Nephron progenitor cell (in vitro differentiated cells): ENCODE measurements around the gene IL13RA1.
"Not testable (repeated sequence)": the region's sequence is repeated elsewhere in the genome, so short reads cannot be mapped to it uniquely, and the experiment has no call there.

Source experiments
- DNase-seq: peaks from one replicate; pipeline ENCODE4 v3.0.0; 2021
- H3K27ac Mint-ChIP-seq: 2 replicates; pipeline ENCODE4 v1.8.0; 2021; ENCODE audit warnings: mild to moderate bottlenecking, moderate library complexity, mixed read lengths
- H3K27me3 Mint-ChIP-seq: 2 replicates; pipeline ENCODE4 v1.8.0; 2021; ENCODE audit warnings: mild to moderate bottlenecking, low read depth, mixed read lengths; ENCODE audit not compliant: poor library complexity
- H3K36me3 Mint-ChIP-seq: 2 replicates; pipeline ENCODE4 v1.8.0; 2021; ENCODE audit warnings: low read depth, mixed read lengths
- H3K4me1 Mint-ChIP-seq: 2 replicates; pipeline ENCODE4 v1.8.0; 2021; ENCODE audit warnings: mixed read lengths
- H3K4me3 Mint-ChIP-seq: 2 replicates; pipeline ENCODE4 v1.8.0; 2021; ENCODE audit warnings: mild to moderate bottlenecking, moderate library complexity, mixed read lengths
- H3K9me3 Mint-ChIP-seq: 2 replicates; pipeline ENCODE4 v1.8.0; 2021; ENCODE audit warnings: mild to moderate bottlenecking, moderate library complexity, mixed read lengths
- TF ChIP-seq, protein P1 (sequence below): fragments of 200-600 bp; sonication (generic); IDR thresholded peaks from 2 replicates; pipeline ENCODE4 v1.5.0; 2021; ENCODE audit warnings: antibody characterized with exemption

Gene IL13RA1

DNA sequence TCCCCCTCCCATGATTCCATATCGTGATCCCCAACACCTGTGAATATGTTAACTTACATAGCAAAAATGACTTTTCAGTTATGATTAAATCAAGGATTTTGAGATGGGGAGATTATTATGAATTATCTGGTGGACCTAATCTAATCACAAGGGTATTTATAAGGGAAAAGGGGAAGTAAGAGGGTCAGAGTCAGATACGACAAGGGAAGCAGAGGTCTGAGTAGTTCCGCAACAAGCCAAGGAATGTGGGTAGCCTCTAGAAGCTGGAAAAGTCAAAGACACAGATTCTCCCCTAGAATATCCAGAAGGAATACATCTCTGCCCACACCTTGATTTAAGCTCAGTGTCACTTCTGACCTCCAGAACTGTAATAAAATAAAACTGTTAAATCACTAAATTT is 1.0 kb upstream of the IL13RA1 start:
- no peak for DNase-seq
- Mint-ChIP-seq H3K9me3 (peaks cover 62% of the 10 kb centered on the region), H3K4me3 (peak overlapping the region; percentile 75), H3K27me3 (peaks cover 5% of the 10 kb centered on the region), H3K4me1 (peaks cover 72% of the 10 kb centered on the region), H3K27ac (peak overlapping the region; percentile 36), H3K36me3 (no peaks in the 10 kb centered on the region)
- TF ChIP-seq, protein P1, sequence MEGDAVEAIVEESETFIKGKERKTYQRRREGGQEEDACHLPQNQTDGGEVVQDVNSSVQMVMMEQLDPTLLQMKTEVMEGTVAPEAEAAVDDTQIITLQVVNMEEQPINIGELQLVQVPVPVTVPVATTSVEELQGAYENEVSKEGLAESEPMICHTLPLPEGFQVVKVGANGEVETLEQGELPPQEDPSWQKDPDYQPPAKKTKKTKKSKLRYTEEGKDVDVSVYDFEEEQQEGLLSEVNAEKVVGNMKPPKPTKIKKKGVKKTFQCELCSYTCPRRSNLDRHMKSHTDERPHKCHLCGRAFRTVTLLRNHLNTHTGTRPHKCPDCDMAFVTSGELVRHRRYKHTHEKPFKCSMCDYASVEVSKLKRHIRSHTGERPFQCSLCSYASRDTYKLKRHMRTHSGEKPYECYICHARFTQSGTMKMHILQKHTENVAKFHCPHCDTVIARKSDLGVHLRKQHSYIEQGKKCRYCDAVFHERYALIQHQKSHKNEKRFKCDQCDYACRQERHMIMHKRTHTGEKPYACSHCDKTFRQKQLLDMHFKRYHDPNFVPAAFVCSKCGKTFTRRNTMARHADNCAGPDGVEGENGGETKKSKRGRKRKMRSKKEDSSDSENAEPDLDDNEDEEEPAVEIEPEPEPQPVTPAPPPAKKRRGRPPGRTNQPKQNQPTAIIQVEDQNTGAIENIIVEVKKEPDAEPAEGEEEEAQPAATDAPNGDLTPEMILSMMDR: no peak

DNA sequence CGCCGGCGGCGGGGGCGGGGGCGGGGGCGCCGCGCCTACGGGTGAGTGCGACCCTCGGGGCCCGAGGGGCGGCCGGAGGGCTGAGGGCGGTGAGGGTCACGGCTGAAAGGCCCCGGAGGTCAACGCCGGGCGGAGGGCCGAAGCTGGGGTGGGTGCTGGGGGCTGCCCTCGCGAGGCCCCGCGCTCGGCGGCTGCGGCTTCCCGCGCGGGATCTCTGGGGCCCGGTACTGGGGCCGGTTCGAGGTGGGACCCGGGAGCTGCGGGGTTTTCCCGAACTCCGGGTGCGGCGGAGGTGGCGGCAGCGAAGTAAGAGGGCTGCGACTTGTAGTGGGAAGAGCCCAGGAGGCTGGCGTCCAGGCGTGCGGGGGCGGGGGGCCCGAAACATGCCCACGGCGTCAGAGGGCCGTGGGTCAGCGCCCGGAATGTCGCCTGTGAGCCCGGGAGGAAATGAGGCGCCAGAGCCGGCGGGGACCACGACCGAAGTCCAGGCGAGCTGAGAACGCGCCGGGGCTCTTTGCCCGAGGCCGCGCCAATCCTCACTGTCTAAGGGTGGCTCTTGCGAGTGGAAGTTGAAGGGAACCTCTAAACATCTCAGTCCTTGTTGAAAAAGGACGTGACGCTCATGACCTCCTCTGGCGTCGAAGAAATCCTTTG is 407 bp downstream of the IL13RA1 start:
- TF ChIP-seq, protein P1: no peak
- H3K4me3 Mint-ChIP-seq: peak overlapping the region; percentile 87
- peaks cover 57% of the 10 kb centered on the region for H3K9me3 Mint-ChIP-seq
- H3K27ac Mint-ChIP-seq: peak overlapping the region; percentile 94
- peaks cover 4% of the 10 kb centered on the region for H3K36me3 Mint-ChIP-seq
- H3K27me3 Mint-ChIP-seq: peaks cover 3% of the 10 kb centered on the region
- DNase-seq: peak; percentile 50
- H3K4me1 Mint-ChIP-seq: peaks cover 77% of the 10 kb centered on the region

DNA sequence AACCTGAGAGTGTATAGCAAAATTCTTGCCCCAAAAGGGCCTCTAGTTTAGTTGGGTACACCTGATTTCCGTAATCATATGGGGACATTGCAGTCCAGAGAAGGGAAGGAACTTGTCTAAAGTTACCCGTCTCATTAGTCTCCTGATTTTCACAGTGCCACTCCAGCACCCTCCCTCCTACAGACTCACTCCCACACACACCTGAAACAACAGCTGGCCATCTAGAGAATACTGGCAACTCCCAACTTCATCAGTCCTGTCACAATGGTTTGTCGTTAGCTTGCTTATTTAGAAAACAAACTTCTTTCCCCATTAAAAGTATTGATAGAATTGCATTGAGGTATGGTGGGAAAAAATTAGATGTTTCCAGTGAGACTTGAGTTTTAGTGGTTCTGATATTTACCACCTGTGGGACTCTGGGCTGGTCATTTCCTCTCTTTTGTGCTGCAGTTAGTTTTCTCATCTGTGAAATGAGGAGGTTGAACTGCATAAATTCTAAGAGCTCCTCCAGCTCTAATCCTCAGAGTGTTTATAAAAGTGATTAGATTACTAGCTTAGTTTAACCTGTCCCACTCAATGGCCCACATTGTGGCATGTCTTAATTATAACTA is 1.7 kb downstream of the IL13RA1 start:
- H3K27ac Mint-ChIP-seq: peak overlapping the region; percentile 94
- TF ChIP-seq, protein P1: no peak
- H3K27me3 Mint-ChIP-seq: peaks cover 3% of the 10 kb centered on the region
- peaks cover 58% of the 10 kb centered on the region for H3K9me3 Mint-ChIP-seq
- DNase-seq: no peak
- peaks cover 17% of the 10 kb centered on the region for H3K36me3 Mint-ChIP-seq
- H3K4me1 Mint-ChIP-seq: peaks cover 64% of the 10 kb centered on the region
- peak overlapping the region; percentile 87 for H3K4me3 Mint-ChIP-seq

GRCh38 chrX:118730500-118731247 is 3.3 kb downstream of the IL13RA1 start:
- TF ChIP-seq, protein P1: no peak
- Mint-ChIP-seq H3K9me3 (peaks cover 61% of the 10 kb centered on the region), H3K36me3 (peaks cover 31% of the 10 kb centered on the region), H3K27me3 (no peaks in the 10 kb centered on the region), H3K27ac (peak overlapping the region; percentile 98), H3K4me3 (peak overlapping the region; percentile 72), H3K4me1 (peaks cover 49% of the 10 kb centered on the region)
- no peak for DNase-seq

- not testable (repeated sequence) for H3K27me3 Mint-ChIP-seq, DNase-seq, H3K4me3 Mint-ChIP-seq, H3K27ac Mint-ChIP-seq
- Mint-ChIP-seq H3K36me3 (peaks cover 50% of the 10 kb centered on the region), H3K4me1 (peaks cover 36% of the 10 kb centered on the region), H3K9me3 (peaks cover 68% of the 10 kb centered on the region)
Measured at GRCh38 chrX:118732551-118732950, 5.1 kb downstream of the IL13RA1 start.

- Mint-ChIP-seq H3K27me3 (no peaks in the 10 kb centered on the region), H3K9me3 (peaks cover 77% of the 10 kb centered on the region), H3K27ac (no peak overlapping the region), H3K4me3 (no peak overlapping the region), H3K36me3 (peaks cover 59% of the 10 kb centered on the region), H3K4me1 (peaks cover 27% of the 10 kb centered on the region)
- DNase-seq: no peak
- TF ChIP-seq, protein P1: no peak
Measured at GRCh38 chrX:118734909-118735308, 7.5 kb downstream of the IL13RA1 start.
